Osteoblast (primary cell): ENCODE measurements around the gene TGM6. TPM values are rescaled to one million over a fixed set of nuclear protein-coding genes. Genes with fewer than 3 reads are reported as not detected.

ENCODE experiments used
- DNase-seq: peaks from one replicate; pipeline ENCODE4 v3.0.0; 2011; ENCODE audit warnings: low spot score, mixed read lengths; ENCODE audit not compliant: insufficient read length; ENCODE audit errors: missing footprints
- H2AFZ ChIP-seq: 2 replicates; pipeline ENCODE4 v1.6.0; 2011; ENCODE audit warnings: mild to moderate bottlenecking, low read length
- H3K27ac ChIP-seq: 2 replicates; pipeline ENCODE4 v1.5.1; 2011; ENCODE audit warnings: mild to moderate bottlenecking, low read depth, low read length, moderate library complexity
- H3K27me3 ChIP-seq: 2 replicates; pipeline ENCODE4 v1.6.0; 2012; ENCODE audit warnings: mild to moderate bottlenecking, control low read depth, inconsistent platforms, low read length, moderate library complexity; ENCODE audit not compliant: insufficient read depth
- H3K36me3 ChIP-seq: 2 replicates; pipeline ENCODE4 v1.5.1; 2011; ENCODE audit warnings: mild to moderate bottlenecking, low read length, control low read depth, moderate library complexity; ENCODE audit not compliant: insufficient read depth
- H3K4me1 ChIP-seq: 2 replicates; pipeline ENCODE4 v1.5.1; 2011; ENCODE audit warnings: mild to moderate bottlenecking, low read length, control low read depth, moderate library complexity; ENCODE audit not compliant: insufficient read depth
- H3K4me2 ChIP-seq: 2 replicates; pipeline ENCODE4 v1.6.0; 2011; ENCODE audit warnings: mild to moderate bottlenecking, low read length; ENCODE audit not compliant: insufficient read depth
- H3K4me3 ChIP-seq: fragments of 200-600 bp; sonication (generic); 3 replicates; pipeline ENCODE4 v1.5.1; 2012; ENCODE audit warnings: mild to moderate bottlenecking, low read length, inconsistent platforms; ENCODE audit not compliant: insufficient read depth
- H3K79me2 ChIP-seq: 2 replicates; pipeline ENCODE4 v1.6.0; 2012; ENCODE audit warnings: mild to moderate bottlenecking, low read length, control low read depth, inconsistent platforms; ENCODE audit not compliant: insufficient read depth
- H3K9me3 ChIP-seq: 2 replicates; pipeline ENCODE4 v1.5.1; 2011; ENCODE audit warnings: low read depth, low read length, control low read depth
- H4K20me1 ChIP-seq: 2 replicates; pipeline ENCODE4 v1.6.0; 2012; ENCODE audit warnings: mild to moderate bottlenecking, low read length, control low read depth; ENCODE audit not compliant: insufficient read depth
- CTCF ChIP-seq: IDR thresholded peaks from 2 replicates; pipeline ENCODE4 v1.5.1; 2011; ENCODE audit warnings: mild to moderate bottlenecking, low read depth, low read length, moderate library complexity; ENCODE audit errors: extremely low read depth
- total RNA-seq: library from RNA; depleted of rRNA; stranded (reverse); fragments of >200 nt; gene quantifications from 2 replicates; pipeline ENCODE4 v1.2.3, GENCODE V29; 2012

Gene TGM6
- total RNA-seq, 1 donor, result not detected

GRCh38 chr20:2431185-2431584, 50.5 kb downstream of the TGM6 start:
- H3K4me3 ChIP-seq, result no peak overlapping the region
- TF ChIP-seq CTCF, result no peak
- H3K4me2 ChIP-seq, result no peak overlapping the region
- H4K20me1 ChIP-seq, result no peaks in the 10 kb centered on the region
- H3K36me3 ChIP-seq, result no peaks in the 10 kb centered on the region
- peaks cover 15% of the 10 kb centered on the region for H3K27me3 ChIP-seq
- H3K4me1 ChIP-seq, result peaks cover 5% of the 10 kb centered on the region
- H3K79me2 ChIP-seq, result no peaks in the 10 kb centered on the region
- H3K9me3 ChIP-seq, result no peaks in the 10 kb centered on the region
- no peak overlapping the region for H2AFZ ChIP-seq
- no peak overlapping the region for H3K27ac ChIP-seq
- DNase-seq, result no peak

DNA sequence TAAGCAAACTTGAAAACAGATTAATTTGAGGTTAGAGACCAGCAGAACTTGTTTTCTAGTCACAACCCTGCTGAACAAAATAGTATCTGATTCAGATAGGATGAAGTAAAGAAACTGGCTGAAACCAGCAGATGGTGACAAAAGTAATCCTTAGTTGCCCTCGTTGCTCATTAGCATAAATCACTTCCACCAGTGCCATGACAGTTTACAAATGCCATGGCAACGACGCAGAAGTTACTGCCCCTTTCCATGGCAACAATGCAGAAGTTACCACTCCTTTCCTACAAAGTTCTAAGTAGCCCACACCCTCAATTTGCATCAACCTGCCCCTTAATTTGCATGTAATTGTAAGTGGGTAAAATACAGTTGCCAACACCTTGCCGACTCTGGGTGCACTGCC, 66.1 kb downstream of the TGM6 start:
- no peaks in the 10 kb centered on the region for H3K79me2 ChIP-seq
- H4K20me1 ChIP-seq, result no peaks in the 10 kb centered on the region
- no peak overlapping the region for H3K4me2 ChIP-seq
- no peak overlapping the region for H2AFZ ChIP-seq
- no peak overlapping the region for H3K27ac ChIP-seq
- H3K9me3 ChIP-seq, result no peaks in the 10 kb centered on the region
- no peak for DNase-seq
- peaks cover 7% of the 10 kb centered on the region for H3K27me3 ChIP-seq
- H3K4me3 ChIP-seq, result no peak overlapping the region
- peaks cover 5% of the 10 kb centered on the region for H3K4me1 ChIP-seq
- no peak for TF ChIP-seq CTCF
- H3K36me3 ChIP-seq, result no peaks in the 10 kb centered on the region

DNA sequence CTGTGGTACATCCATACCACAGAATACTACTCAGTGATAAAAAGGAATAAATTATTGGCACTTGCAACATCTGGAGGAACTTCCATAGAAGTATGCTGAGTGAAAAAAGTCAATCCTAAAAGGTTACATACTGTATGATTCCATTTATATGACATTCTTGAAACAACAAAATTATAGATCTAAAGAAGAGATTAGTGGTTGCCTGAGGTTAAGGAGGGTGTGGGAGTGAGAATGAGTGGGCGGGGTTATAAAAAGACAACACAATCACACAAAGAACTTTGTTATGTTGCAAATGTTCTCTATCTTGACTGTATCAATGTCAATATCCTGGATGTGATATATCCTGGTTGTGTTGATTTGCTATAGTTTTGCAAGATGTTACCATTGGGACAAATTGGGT, 68.7 kb downstream of the TGM6 start:
- Histone ChIP-seq H3K9me3 (no peaks in the 10 kb centered on the region), H3K4me3 (no peak overlapping the region), H3K27me3 (peaks cover 4% of the 10 kb centered on the region), H3K79me2 (no peaks in the 10 kb centered on the region), H3K36me3 (no peaks in the 10 kb centered on the region), H3K4me2 (no peak overlapping the region), H3K4me1 (peaks cover 5% of the 10 kb centered on the region), H4K20me1 (no peaks in the 10 kb centered on the region), H3K27ac (no peak overlapping the region), H2AFZ (no peak overlapping the region)
- DNase-seq, result no peak
- TF ChIP-seq CTCF, result no peak

DNA sequence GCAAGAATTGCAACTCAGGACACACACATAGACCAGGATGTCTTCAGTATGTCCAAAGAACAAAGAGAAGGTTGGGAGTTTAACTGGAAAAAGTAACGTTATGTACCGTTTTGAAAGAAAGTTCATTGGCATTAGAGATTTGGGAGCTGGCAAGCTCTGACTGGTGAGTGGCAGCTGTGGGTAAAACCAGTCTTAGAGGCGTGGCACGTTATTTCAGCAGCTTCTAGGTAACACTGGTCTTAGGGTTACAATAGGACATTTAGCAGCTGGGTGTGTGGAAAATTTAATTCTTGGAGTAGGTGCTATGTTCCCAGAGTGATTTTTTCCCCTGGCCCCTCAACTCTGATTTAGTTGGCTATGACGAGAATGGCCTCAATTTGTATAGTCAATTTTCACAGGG, 70.7 kb downstream of the TGM6 start:
- no peak overlapping the region for H3K27ac ChIP-seq
- H3K4me2 ChIP-seq, result no peak overlapping the region
- no peak overlapping the region for H2AFZ ChIP-seq
- H3K4me1 ChIP-seq, result peaks cover 7% of the 10 kb centered on the region
- H3K36me3 ChIP-seq, result no peaks in the 10 kb centered on the region
- DNase-seq, result no peak
- H3K27me3 ChIP-seq, result peaks cover 4% of the 10 kb centered on the region
- no peak overlapping the region for H3K4me3 ChIP-seq
- TF ChIP-seq CTCF, result no peak
- H4K20me1 ChIP-seq, result no peaks in the 10 kb centered on the region
- no peaks in the 10 kb centered on the region for H3K79me2 ChIP-seq
- H3K9me3 ChIP-seq, result no peaks in the 10 kb centered on the region
